GM19023 (cell line): Measurements from ENCODE around the gene SSUH2.
"Not testable (repeated sequence)": the region's sequence is repeated elsewhere in the genome, so short reads cannot be mapped to it uniquely, and the experiment has no call there.

Experiments used
- ATAC-seq: cut with Tn5 transposase; IDR thresholded peaks from one replicate; pipeline ENCODE4 v1.9.1; 2021; ENCODE audit warnings: mild to moderate bottlenecking, moderate library complexity; ENCODE audit not compliant: unreplicated experiment

SSUH2 gene

DNA sequence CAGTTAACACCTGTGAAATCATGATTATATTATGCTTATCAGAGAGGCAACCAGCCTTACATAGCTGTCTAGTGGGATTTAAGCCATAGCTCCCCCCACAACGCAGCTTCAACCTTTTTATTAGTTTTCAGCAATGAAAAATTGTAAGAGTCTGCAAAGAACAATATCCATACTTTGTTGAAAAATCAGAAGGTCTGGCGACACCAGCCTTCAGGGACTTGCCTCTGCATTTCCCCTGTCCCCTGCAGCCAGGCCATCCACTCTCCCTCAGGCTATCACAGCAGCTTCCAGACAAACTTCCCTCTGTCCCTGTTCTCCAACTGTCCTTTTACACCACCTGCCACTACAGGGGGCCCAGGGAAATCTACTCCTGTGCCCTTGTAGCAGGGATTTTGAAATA is 59.9 kb downstream of the SSUH2 start:
- no peak for ATAC-seq

DNA sequence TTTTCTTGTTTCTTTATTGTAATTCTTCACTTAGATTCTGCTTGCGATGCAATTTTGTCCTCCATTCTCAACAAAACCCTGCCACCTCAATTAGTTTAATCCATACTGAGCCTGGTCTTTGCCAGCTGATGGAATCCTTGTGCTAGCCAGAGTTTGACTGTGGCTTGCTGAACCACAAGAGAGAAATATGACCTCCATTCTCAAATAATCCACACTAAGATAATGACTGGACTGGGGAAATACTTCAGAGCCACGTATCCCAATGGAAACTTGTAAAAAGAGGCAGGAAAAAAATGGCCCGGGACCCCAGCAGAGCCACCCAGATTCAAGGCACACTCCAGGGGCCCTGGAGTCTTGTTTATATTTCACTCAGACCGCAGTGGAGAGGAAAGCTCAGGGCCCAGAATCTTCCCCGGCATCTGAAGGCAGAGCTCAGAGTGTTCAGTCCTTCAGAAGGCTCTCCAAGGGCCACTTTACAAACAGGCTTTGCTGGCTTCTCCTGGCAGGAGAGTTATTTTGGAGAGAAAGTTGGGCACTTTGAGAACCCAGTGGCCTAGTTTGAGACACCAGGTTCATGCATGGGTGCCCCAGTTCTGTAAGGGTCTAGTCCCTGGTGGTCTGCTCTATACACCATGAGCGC is 62.7 kb downstream of the SSUH2 start:
- no peak for ATAC-seq

DNA sequence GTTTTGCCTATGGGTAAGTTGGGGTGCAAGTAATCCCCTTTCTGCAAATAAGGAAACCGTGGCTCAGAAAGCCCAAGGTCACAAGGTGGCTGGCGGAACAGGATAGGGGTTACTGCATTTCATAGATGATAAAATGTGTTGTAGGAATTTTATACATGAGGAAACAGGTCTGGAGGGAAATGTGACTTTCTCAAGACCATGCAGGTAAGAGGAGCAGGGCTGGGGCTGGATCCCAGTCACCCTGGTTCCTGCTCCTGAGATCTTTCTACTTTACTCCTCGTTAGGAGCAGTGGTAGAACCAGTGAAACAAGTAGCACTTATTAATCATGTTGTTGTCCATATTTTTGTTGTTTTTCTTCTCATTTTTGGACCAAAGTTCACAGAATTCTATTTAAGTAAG is 63.2 kb downstream of the SSUH2 start:
- ATAC-seq = no peak

DNA sequence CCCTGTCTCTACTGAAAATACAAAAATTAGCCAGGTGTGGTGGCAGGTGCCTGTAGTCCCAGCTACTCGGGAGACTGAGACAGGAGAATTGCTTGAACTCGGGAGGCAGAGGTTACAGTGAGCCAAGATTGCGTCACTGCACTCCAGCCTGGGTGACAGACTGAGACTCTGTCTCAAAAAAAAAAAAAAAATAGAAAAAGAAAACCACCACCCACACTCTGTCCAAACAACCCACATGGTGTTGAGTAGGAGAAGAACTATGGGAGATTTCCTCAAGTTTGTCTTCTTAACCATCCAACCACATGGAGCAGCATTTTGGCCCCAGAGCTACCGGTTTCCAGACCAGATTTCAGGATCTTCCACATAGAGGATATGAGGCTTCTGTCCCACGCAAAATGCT is 64.2 kb downstream of the SSUH2 start:
- ATAC-seq = not testable (repeated sequence)

DNA sequence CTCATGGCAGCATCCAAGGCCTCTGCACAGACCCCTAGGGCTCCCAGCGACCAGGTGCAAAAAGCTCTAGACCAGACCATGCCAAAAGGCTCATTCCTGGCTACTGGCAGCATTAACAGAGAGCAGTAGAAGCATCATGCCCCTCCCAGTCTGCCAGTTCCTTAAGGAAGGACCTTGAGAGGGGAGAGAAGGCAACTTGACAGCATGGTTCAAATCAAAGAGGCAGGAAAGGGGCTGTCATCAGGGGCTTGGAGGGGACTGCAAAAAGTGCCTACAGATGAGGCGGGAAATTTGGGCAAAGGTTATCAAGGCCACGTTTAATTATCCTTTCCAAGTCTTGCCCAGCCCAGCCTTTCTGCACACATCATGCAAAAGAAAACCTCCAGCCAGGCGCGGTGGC is 64.7 kb downstream of the SSUH2 start:
- ATAC-seq = no peak

DNA sequence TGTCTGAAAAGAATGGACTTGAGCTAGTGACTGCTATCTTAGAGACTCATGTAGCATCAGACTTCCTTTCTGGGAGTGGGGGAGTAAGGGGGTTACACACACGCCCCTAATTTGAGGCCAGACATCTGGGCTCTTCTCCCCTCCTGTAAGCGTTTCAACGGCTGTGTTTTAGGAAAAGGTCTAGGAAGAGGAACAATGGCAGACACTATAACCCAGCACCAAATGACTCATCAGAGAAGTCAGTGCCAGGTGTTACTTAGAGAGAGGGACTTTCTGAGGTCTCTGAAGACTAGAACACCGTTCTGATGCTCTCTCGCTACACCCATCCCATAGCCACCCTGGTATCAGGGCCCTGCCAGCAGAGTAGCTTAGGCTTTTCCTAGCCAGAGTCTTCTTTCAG is 65.5 kb downstream of the SSUH2 start:
- peak; percentile 97 for ATAC-seq

DNA sequence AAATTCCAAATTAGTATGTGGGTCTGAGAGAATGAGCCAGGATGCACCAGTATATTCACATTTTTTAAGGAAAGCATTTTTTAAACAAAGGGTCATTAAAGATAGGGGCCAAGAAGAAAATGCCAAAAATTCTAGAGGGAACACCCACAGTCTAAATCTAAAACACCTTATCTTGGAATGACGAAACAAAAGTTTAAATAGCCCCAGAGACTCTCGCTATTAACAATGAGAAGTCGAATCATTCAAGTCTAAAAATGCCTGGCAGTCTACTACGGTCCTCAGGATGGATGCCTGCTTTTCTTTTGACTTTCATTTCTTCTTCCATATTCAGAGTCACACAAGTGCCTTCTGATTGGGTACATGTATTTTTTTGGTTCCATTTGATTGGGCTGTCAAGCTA is 66.3 kb downstream of the SSUH2 start:
- no peak for ATAC-seq

DNA sequence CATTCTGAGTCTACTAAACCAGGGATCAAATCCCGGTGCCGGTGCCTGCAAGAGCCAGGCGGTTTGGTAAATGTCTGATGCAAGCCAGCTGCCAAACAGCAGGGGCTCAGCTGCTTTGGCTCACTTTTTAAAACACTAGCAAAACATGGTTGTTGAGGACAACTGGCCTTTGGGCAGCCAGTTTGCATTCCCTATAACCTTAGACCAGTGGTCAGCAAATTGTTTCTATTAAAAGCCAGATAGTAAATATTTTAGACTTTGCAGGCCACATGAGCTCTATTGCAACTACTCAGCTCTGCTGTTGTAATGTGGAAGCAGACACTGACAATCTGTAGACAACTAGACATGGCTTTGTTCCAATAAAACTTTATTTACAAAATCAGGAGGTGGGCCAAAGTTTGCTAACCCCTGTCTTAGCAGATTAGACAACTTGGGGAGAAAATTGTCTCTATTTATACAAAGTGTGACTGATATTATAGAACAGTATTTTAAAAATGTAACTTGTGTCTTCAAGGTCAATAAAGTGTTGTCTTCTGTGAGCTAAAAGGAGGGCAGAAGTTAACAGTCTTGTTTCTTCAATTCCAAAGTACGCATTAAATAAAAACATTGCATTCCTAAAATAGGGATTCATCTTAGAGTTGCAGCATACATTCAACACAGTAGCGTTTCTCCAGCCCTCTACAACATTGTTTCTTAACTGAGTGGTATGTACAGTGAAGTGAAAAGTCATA is 67.6 kb downstream of the SSUH2 start:
- ATAC-seq = no peak

DNA sequence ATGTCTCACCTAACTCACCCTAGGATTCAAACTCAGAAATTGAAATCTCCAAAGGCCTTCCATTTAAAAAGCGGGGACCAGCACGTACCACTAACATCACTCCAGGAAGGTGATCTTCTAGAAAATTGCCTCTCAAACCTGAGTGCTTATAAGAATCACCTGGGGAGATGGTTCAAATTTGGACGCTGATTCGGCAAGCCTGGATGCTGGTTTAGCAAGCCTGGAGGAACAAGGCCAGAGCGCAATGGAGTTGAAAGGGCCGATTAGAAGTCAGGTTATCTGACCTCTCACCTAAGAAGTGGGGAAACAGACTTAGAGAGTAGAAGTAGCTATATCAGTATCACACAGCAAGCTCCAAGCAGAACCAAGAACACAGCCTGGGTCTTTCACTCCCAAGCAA is 68.2 kb downstream of the SSUH2 start:
- ATAC-seq = no peak

DNA sequence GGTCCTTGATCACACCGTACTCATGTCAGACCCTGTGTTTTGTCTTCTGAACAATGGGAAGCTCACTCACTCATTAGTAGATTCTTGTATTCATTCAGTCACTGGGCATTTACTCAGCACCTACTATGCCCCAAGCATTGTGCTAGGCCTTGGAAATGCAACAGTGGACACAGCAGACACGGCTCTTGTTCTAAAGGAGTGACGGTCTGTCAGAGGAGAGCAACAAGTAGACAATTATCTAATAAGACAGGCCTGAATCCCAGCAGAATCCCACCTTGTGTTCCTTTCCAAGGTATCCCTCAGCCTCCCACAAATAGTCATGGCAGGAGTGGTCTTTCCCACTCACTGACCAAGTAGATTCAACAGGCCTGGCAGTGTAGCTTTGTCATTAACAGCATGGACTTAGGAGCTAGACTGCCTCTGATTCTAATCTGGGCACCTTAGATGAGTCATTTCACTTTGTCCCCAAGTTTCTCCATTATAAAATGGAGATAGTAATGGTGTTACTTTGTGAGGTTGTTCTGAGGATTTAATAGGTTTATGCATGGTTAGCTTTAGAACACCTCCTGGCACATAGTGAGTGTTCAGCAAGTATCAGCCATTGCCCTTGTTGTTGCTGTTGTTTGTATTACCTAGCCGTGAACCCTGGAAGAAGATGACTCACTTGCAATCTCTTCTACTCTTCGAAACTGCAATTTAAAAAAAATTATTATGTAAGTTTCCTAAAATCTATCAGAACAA is 69.1 kb downstream of the SSUH2 start:
- no peak for ATAC-seq

DNA sequence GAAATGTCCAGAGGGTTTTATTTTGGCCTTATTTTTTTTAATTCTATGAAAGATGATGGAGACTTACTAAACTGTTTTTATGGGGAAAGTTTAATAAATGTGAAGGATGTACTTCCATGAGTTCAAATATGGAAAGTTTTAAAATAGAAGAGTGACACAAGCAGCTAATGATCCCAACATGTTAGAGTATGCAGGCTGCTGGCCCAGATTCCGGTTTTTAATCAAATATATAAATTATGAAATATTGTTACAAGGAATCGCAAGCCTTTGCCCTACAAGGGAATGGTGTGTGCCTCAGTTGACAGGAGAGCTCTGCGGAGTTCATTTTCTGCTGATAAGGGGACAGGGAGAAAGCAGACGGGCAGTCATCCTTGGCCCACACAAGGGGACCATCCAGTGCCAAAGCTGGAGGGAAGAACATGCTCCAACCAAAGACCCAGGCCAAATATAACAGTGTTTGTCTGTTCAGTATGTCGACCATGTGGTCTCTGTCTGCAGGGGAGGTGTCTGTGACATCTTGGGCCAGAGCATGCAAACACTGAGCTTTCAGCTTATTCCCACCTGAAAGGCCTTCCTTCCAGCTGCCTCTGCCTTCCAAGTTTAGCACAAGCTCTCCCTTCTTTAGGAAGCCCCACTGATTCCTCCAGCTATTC is 69.8 kb downstream of the SSUH2 start:
- ATAC-seq = no peak

DNA sequence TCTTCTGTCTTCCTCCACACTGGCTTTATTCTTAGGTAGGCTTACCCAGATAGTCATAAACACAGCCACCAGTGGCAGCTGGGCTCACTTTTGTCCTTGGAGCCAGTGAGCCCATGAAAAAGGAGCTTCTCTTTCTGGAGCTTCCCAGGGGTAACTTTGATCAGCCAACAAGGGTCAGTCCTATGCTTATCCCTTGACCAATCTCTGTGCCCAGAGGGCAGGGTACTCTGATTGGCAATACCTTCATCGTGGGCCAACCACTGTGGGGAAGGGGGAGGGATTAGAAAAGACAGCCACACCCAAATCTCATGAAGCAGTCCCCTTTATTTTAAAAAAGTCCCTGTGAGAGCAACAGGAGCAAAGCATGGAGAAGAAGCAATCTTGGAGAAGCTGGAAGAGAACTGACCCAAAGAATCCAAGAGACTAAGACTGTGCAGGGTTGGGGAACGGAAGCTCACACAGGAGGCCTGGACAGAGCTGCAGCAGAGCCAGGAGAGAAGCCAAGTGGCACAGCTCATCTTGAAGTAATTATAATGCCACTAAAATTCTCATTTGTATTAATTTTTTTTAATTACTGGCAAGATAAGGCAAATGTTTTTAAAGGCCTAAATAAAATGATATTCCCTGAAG is 70.4 kb downstream of the SSUH2 start:
- ATAC-seq = no peak

DNA sequence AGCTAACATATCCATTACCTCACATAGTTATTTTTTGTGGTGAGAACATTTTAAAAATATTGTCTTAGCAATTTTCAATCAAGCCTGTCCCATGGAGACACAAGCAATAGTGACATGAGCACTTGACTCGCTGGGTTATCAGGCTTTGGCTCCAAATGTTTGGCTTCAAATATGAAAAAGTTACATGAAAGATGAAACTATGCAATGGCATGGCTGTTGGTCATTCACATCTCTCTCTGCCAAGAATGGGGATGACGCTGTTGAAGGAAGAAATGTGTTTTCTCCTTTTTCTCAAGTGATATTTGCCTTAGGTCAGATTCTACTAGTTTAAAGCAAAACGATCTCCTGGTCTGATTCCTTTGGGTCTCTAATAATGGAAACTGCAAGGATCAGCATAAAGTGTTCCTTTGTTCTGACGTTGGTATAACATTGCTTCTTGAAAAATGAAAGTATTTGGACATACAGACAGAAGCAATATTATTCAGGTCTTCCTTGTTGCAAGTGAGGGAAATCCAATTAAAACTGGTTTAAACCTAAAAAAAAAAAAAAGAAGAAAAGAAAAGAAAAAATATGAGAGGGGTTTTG is 71.2 kb downstream of the SSUH2 start:
- ATAC-seq = no peak

DNA sequence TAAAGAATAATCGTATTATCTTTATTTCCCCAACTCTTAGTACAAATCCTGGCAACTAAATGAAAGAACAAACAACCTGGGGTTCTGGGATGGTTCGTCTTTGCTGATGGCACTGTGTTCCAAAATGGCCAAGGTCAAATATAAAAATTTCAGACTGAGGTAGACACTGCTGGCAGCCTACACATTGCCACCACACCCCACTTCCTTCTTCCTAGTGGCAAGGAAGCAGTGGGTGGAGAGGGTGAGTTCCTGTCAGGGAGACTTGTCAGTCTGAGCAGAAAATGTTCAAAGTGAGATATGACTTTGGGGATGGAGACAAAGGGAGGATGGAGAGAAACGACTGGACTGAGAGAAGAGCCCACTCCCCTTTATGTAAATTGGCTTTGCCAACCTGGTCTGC is 73.3 kb downstream of the SSUH2 start:
- no peak for ATAC-seq
